HCT116 (cell line): ENCODE data around the gene PPIF. TPM values are rescaled to one million over a fixed set of nuclear protein-coding genes. Genes with fewer than 3 reads are reported as not detected.

Source experiments
- ATAC-seq: fragments of 200-7000 bp; cut with Tn5 transposase; 2 replicates; pipeline ENCODE4 v1.9.1; 2020; ENCODE audit warnings: mild to moderate bottlenecking, moderate library complexity
- BruUV-seq: library from RNA; stranded (reverse); fragments of 400-500 nt; replicated peaks from 2 replicates; lab custom pipeline; 2021; lab: Mats Ljungman, UMichigan
- CTCF ChIA-PET: fragments of 300-600 bp; sonication (Branson Sonifier 250); formaldehyde crosslinking; loops from one replicate; lab custom pipeline; 2021; ENCODE audit warnings: antibody characterized with exemption; lab: Charles Lee
- POLR2A ChIA-PET: fragments of 300-600, 350-600 bp; sonication (Branson Sonifier 250); formaldehyde crosslinking; loops from one replicate; lab custom pipeline; 2021; ENCODE audit warnings: antibody characterized with exemption; lab: Charles Lee
- RAD21 ChIA-PET, 2 experiments: fragments of 300-600 bp; sonication (Branson Sonifier 250); formaldehyde crosslinking; loops; one replicate each; lab custom pipeline; 2023; ENCODE audit warnings: low total read pairs in 2 of 2; ENCODE audit not compliant: uncharacterized antibody in 2 of 2, unreplicated experiment in 2 of 2, low non-redundant PET in 1 of 2; lab: Charles Lee
- DNase-seq: peaks from one replicate; pipeline ENCODE4 v3.0.0-alpha.2; 2010; ENCODE audit warnings: low read depth, low spot score
- H2AFZ ChIP-seq: fragments of 200-600 bp; shearing (Covaris generic), sonication (generic); 2 replicates; pipeline ENCODE4 v1.6.1; 2017; ENCODE audit warnings: low read depth, mixed run types, mixed read lengths, antibody characterized with exemption, low read length; ENCODE audit not compliant: poor library complexity, severe bottlenecking
- H3K27ac ChIP-seq: 2 replicates; pipeline ENCODE4 v1.5.1; 2012; ENCODE audit warnings: low read depth, low read length
- H3K27me3 ChIP-seq: fragments of 200-600 bp; sonication (generic); 2 replicates; pipeline ENCODE4 v1.6.1; 2016; ENCODE audit warnings: mixed run types, low read length, mixed read lengths; ENCODE audit not compliant: insufficient read depth
- H3K36me3 ChIP-seq, 2 experiments: fragments of 200-500 bp in 1 of 2; fragments of 200-600 bp in 1 of 2; sonication (Bioruptor generic) in 1 of 2; sonication (generic) in 1 of 2; 2 replicates each; pipeline versions ENCODE4 v1.5.1 to v1.6.1; 2014 to 2016; ENCODE audit warnings: low read length in 2 of 2, inconsistent platforms in 1 of 2, mixed read lengths in 1 of 2, mixed run types in 1 of 2; ENCODE audit not compliant: insufficient read depth in 2 of 2, control insufficient read depth in 1 of 2
- H3K4me1 ChIP-seq, 2 experiments: fragments of 200-600 bp in 1 of 2; sonication (generic) in 1 of 2; 2 replicates each; pipeline versions ENCODE4 v1.5.1 to v1.6.1; 2012 to 2017; ENCODE audit warnings: low read length in 2 of 2, inconsistent platforms in 1 of 2, mild to moderate bottlenecking in 1 of 2, mixed read lengths in 1 of 2, mixed run types in 1 of 2, moderate library complexity in 1 of 2; ENCODE audit not compliant: insufficient read depth in 2 of 2, control insufficient read depth in 1 of 2
- H3K4me2 ChIP-seq: fragments of 200-600 bp; sonication (generic); 2 replicates; pipeline ENCODE4 v1.6.1; 2017; ENCODE audit warnings: mixed run types, low read length, mixed read lengths
- H3K4me3 ChIP-seq, 2 experiments: fragments of 200-600 bp in 1 of 2; sonication (generic) in 1 of 2; replicated peaks in 1 of 2; 2 replicates each; pipeline ENCODE4 v1.5.1; 2011 to 2016; ENCODE audit warnings: low read length in 2 of 2, control low read depth in 1 of 2, low read depth in 1 of 2, mild to moderate bottlenecking in 1 of 2, mixed read lengths in 1 of 2, mixed run types in 1 of 2
- H3K79me2 ChIP-seq: fragments of 200-600 bp; sonication (generic); 2 replicates; pipeline ENCODE4 v1.6.1; 2017; ENCODE audit warnings: mild to moderate bottlenecking, mixed run types, low read length, moderate library complexity, mixed read lengths; ENCODE audit not compliant: insufficient read depth
- H3K9ac ChIP-seq: fragments of 200-600 bp; sonication (generic); 2 replicates; pipeline ENCODE4 v1.6.1; 2016; ENCODE audit warnings: low read length, mixed read lengths
- H3K9me2 ChIP-seq: fragments of 200-600 bp; sonication (generic), shearing (Covaris generic); 2 replicates; pipeline ENCODE4 v1.6.1; 2017; ENCODE audit warnings: mixed run types, mild to moderate bottlenecking, moderate library complexity; ENCODE audit not compliant: insufficient read depth
- H3K9me3 ChIP-seq, 2 experiments: fragments of 200-500 bp in 1 of 2; fragments of 200-600 bp in 1 of 2; sonication (Bioruptor generic) in 1 of 2; sonication (generic) in 1 of 2; 2 replicates each; pipeline ENCODE4 v1.6.1; 2014 to 2017; ENCODE audit warnings: low read length in 2 of 2, mixed read lengths in 2 of 2, inconsistent platforms in 1 of 2, low read depth in 1 of 2, mild to moderate bottlenecking in 1 of 2, mixed run types in 1 of 2, moderate library complexity in 1 of 2; ENCODE audit not compliant: control insufficient read depth in 1 of 2, insufficient read depth in 1 of 2
- H4K20me1 ChIP-seq: fragments of 200-600 bp; sonication (generic), shearing (Covaris generic); 2 replicates; pipeline ENCODE4 v1.6.1; 2017; ENCODE audit warnings: mixed run types, mild to moderate bottlenecking, moderate library complexity; ENCODE audit not compliant: insufficient read depth
- CBX3 ChIP-seq: IDR thresholded peaks from 2 replicates; pipeline ENCODE4 v1.6.1; 2012; ENCODE audit warnings: low read depth
- CEBPB ChIP-seq: IDR thresholded peaks from 2 replicates; pipeline ENCODE4 v1.6.1; 2012; ENCODE audit warnings: low read depth
- EGR1 ChIP-seq: IDR thresholded peaks from 2 replicates; pipeline ENCODE4 v1.6.1; 2012; ENCODE audit warnings: low read depth
- ELF1 ChIP-seq: IDR thresholded peaks from 2 replicates; pipeline ENCODE4 v1.6.1; 2012; ENCODE audit warnings: low read depth, borderline replicate concordance
- EZH2 ChIP-seq: fragments of 200-600 bp; sonication (generic); IDR thresholded peaks from 2 replicates; pipeline ENCODE4 v1.6.1; 2017; ENCODE audit warnings: antibody characterized with exemption, mixed run types
- FOSL1 ChIP-seq: IDR thresholded peaks from 2 replicates; pipeline ENCODE4 v1.6.1; 2012; ENCODE audit warnings: low read depth
- JUND ChIP-seq: IDR thresholded peaks from 2 replicates; pipeline ENCODE4 v1.6.1; 2012
- POLR2A ChIP-seq: IDR thresholded peaks from 2 replicates; pipeline ENCODE4 v1.7.0; 2011; ENCODE audit warnings: borderline replicate concordance; ENCODE audit not compliant: insufficient read depth, insufficient read length; ENCODE audit errors: extremely low read depth
- POLR2AphosphoS5 ChIP-seq: IDR thresholded peaks from 2 replicates; pipeline ENCODE4 v1.6.1; 2011; ENCODE audit warnings: mild to moderate bottlenecking, low read depth, low read length, moderate library complexity
- RAD21 ChIP-seq: IDR thresholded peaks from 2 replicates; pipeline ENCODE4 v1.6.1; 2012; ENCODE audit warnings: low read depth, mild to moderate bottlenecking
- SIN3A ChIP-seq: IDR thresholded peaks from 2 replicates; pipeline ENCODE4 v1.6.1; 2012; ENCODE audit warnings: low read depth
- SRF ChIP-seq: IDR thresholded peaks from 2 replicates; pipeline ENCODE4 v1.6.1; 2012; ENCODE audit warnings: low read depth
- YY1 ChIP-seq: IDR thresholded peaks from 2 replicates; pipeline ENCODE4 v1.6.1; 2011; ENCODE audit warnings: low read length, low read depth, moderate library complexity, mild to moderate bottlenecking; ENCODE audit not compliant: insufficient replicate concordance; ENCODE audit errors: extremely low read depth
- ZFX ChIP-seq: fragments of 450-650 bp; IDR thresholded peaks from 2 replicates; pipeline ENCODE4 v1.6.1; 2017
- ZNF274 ChIP-seq: fragments of 200-500 bp; sonication (Bioruptor generic); IDR thresholded peaks from 2 replicates; pipeline ENCODE4 v1.6.1; 2014; ENCODE audit warnings: mild to moderate bottlenecking, low read depth, low read length, inconsistent platforms
- intact Hi-C: fragments of 100-400 bp; cut with micrococcal nuclease; formaldehyde crosslinking; loops from 2 replicates; pipeline ENCODE4 v1.10.0; 2022
- total RNA-seq: library from RNA; stranded (reverse); gene quantifications from one replicate; pipeline ENCODE4 v1.2.1, GENCODE V29; 2021; ENCODE audit not compliant: unreplicated experiment
- TF ChIP-seq, protein P1 (sequence below), 3 experiments: fragments of 200-600 bp in 1 of 3; sonication (generic) in 1 of 3; IDR thresholded peaks in 2 of 3; conservative IDR thresholded peaks in 1 of 3; 2 replicates each; pipeline ENCODE4 v1.5.1; 2012 to 2017; ENCODE audit warnings: low read depth in 2 of 3, low read length in 2 of 3, antibody characterized with exemption in 1 of 3, borderline replicate concordance in 1 of 3, control low read depth in 1 of 3, mild to moderate bottlenecking in 1 of 3, mixed read lengths in 1 of 3, mixed run types in 1 of 3, moderate library complexity in 1 of 3; ENCODE audit not compliant: insufficient read depth in 1 of 3
- TF ChIP-seq, protein P2 (sequence below): IDR thresholded peaks from 2 replicates; pipeline ENCODE4 v1.6.1; 2012; ENCODE audit warnings: low read depth

Gene PPIF
- total RNA-seq, 1 experiment from 2014 or later, result 85.0 TPM

DNA sequence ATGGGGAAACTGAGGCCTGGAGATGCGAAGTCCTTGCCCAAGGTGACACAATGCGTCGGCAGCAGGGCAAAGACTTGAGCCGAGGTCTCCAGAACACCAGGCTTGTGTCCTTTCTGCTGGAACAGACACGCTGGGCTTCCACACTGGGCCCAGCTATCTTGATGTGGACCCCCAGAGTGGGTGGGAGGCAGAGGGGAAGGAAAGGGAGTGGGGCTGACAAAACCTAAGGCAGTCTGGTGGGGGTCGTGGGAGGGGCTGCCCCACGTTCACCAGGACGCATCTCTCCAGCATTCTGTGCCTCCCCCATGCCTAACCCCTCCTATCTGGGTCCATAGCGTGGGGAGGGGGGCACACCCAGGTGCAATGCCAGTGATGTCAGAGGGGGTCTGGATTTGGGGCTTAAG lies 38.1 kb downstream of the PPIF start:
- Histone ChIP-seq H3K36me3 (no peaks in the 10 kb centered on the region), H3K27ac (no peak overlapping the region), H3K4me2 (no peak overlapping the region), H2AFZ (no peak overlapping the region), H4K20me1 (no peaks in the 10 kb centered on the region), H3K9ac (no peak overlapping the region), H3K27me3 (no peaks in the 10 kb centered on the region), H3K9me3 (no peaks in the 10 kb centered on the region), H3K9me2 (no peaks in the 10 kb centered on the region), H3K4me1 (no peaks in the 10 kb centered on the region), H3K79me2 (no peaks in the 10 kb centered on the region), H3K4me3 (no peak overlapping the region)
- ATAC-seq (no peak), DNase-seq (no peak)
- ChIA-PET POLR2A (no interaction called here), CTCF (interaction anchor here (0.9 kb wide), 1 partner anchor 11 kb away, joined by 3 read pairs; no protein-coding TSS in a partner anchor), RAD21 (no interaction called here)
- no peak for TF ChIP-seq POLR2A
- TF ChIP-seq JUND, result no peak
- TF ChIP-seq, protein P1, sequence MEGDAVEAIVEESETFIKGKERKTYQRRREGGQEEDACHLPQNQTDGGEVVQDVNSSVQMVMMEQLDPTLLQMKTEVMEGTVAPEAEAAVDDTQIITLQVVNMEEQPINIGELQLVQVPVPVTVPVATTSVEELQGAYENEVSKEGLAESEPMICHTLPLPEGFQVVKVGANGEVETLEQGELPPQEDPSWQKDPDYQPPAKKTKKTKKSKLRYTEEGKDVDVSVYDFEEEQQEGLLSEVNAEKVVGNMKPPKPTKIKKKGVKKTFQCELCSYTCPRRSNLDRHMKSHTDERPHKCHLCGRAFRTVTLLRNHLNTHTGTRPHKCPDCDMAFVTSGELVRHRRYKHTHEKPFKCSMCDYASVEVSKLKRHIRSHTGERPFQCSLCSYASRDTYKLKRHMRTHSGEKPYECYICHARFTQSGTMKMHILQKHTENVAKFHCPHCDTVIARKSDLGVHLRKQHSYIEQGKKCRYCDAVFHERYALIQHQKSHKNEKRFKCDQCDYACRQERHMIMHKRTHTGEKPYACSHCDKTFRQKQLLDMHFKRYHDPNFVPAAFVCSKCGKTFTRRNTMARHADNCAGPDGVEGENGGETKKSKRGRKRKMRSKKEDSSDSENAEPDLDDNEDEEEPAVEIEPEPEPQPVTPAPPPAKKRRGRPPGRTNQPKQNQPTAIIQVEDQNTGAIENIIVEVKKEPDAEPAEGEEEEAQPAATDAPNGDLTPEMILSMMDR (IDR thresholded peaks at IDR 0.05 in 2 of 3, conservative IDR thresholded peaks at IDR 0.05 in 1 of 3; ENCODE audit: borderline replicate concordance in 1 of 3, insufficient read depth in 1 of 3, low read depth in 2 of 3, low read length in 2 of 3), result no peak
- TF ChIP-seq EGR1, result no peak
- no peak for TF ChIP-seq SIN3A
- no peak for TF ChIP-seq RAD21
- no peak for TF ChIP-seq ZFX
- no peak for TF ChIP-seq ZNF274
- TF ChIP-seq CBX3, result no peak
- no peak for TF ChIP-seq SRF
- TF ChIP-seq EZH2, result no peak
- TF ChIP-seq POLR2AphosphoS5, result no peak
- TF ChIP-seq CEBPB, result no peak
- no peak for TF ChIP-seq FOSL1
- no peak for TF ChIP-seq YY1
- no peak for TF ChIP-seq ELF1
- TF ChIP-seq, protein P2, sequence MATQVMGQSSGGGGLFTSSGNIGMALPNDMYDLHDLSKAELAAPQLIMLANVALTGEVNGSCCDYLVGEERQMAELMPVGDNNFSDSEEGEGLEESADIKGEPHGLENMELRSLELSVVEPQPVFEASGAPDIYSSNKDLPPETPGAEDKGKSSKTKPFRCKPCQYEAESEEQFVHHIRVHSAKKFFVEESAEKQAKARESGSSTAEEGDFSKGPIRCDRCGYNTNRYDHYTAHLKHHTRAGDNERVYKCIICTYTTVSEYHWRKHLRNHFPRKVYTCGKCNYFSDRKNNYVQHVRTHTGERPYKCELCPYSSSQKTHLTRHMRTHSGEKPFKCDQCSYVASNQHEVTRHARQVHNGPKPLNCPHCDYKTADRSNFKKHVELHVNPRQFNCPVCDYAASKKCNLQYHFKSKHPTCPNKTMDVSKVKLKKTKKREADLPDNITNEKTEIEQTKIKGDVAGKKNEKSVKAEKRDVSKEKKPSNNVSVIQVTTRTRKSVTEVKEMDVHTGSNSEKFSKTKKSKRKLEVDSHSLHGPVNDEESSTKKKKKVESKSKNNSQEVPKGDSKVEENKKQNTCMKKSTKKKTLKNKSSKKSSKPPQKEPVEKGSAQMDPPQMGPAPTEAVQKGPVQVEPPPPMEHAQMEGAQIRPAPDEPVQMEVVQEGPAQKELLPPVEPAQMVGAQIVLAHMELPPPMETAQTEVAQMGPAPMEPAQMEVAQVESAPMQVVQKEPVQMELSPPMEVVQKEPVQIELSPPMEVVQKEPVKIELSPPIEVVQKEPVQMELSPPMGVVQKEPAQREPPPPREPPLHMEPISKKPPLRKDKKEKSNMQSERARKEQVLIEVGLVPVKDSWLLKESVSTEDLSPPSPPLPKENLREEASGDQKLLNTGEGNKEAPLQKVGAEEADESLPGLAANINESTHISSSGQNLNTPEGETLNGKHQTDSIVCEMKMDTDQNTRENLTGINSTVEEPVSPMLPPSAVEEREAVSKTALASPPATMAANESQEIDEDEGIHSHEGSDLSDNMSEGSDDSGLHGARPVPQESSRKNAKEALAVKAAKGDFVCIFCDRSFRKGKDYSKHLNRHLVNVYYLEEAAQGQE, result no peak
- intact Hi-C loops, result no loop called here
- BruUV-seq, result no TSS peak
